IPS-20b (cell line): ENCODE results near the gene NTSR1.

Experiments
- H3K27ac ChIP-seq: one replicate; pipeline ENCODE4 v1.5.1; 2013; ENCODE audit warnings: low read length
- H3K27me3 ChIP-seq: 2 replicates; pipeline ENCODE4 v1.6.1; 2013; ENCODE audit warnings: mild to moderate bottlenecking, low read length, inconsistent platforms; ENCODE audit not compliant: insufficient read depth
- H3K36me3 ChIP-seq: 2 replicates; pipeline ENCODE4 v1.6.1; 2013; ENCODE audit warnings: low read depth, mild to moderate bottlenecking, inconsistent platforms, low read length, moderate library complexity; ENCODE audit not compliant: insufficient read depth
- H3K4me1 ChIP-seq: 2 replicates; pipeline ENCODE4 v1.6.1; 2013; ENCODE audit warnings: mild to moderate bottlenecking, control low read depth, inconsistent platforms, low read length, moderate library complexity; ENCODE audit not compliant: insufficient read depth
- H3K4me3 ChIP-seq: 2 replicates; pipeline ENCODE4 v1.5.1; 2013; ENCODE audit warnings: mild to moderate bottlenecking, low read length, inconsistent platforms
- H3K9ac ChIP-seq: 2 replicates; pipeline ENCODE4 v1.6.1; 2013; ENCODE audit warnings: low read depth, mild to moderate bottlenecking, inconsistent platforms, low read length, moderate library complexity
- H3K9me3 ChIP-seq: 2 replicates; pipeline ENCODE4 v1.6.1; 2013; ENCODE audit warnings: mild to moderate bottlenecking, low read depth, low read length, inconsistent platforms; ENCODE audit not compliant: insufficient read depth

Gene NTSR1

GRCh38 chr20:62696989-62697388, 11.6 kb upstream of the NTSR1 start:
- H3K27me3 ChIP-seq = no peaks in the 10 kb centered on the region; the same call in 1 of the 2 replicates
- H3K9ac ChIP-seq = no peak overlapping the region
- H3K9me3 ChIP-seq = no peaks in the 10 kb centered on the region
- H3K27ac ChIP-seq = no peak overlapping the region
- H3K4me3 ChIP-seq = no peak overlapping the region
- no peaks in the 10 kb centered on the region for H3K4me1 ChIP-seq
- H3K36me3 ChIP-seq = no peaks in the 10 kb centered on the region

GRCh38 chr20:62697468-62697912, 11.1 kb upstream of the NTSR1 start:
- H3K4me1 ChIP-seq = no peaks in the 10 kb centered on the region
- H3K27ac ChIP-seq = no peak overlapping the region
- no peak overlapping the region for H3K9ac ChIP-seq
- H3K9me3 ChIP-seq = no peaks in the 10 kb centered on the region
- H3K4me3 ChIP-seq = no peak overlapping the region
- no peaks in the 10 kb centered on the region for H3K36me3 ChIP-seq
- H3K27me3 ChIP-seq = no peaks in the 10 kb centered on the region; the same call in 1 of the 2 replicates

GRCh38 chr20:62698231-62698630, 10.4 kb upstream of the NTSR1 start:
- Histone ChIP-seq H3K9ac (no peak overlapping the region), H3K4me1 (no peaks in the 10 kb centered on the region), H3K27ac (no peak overlapping the region), H3K9me3 (no peaks in the 10 kb centered on the region), H3K27me3 (no peaks in the 10 kb centered on the region; the same call in 1 of the 2 replicates), H3K36me3 (no peaks in the 10 kb centered on the region), H3K4me3 (no peak overlapping the region)

- no peak overlapping the region for H3K9ac ChIP-seq
- no peaks in the 10 kb centered on the region; the same call in 1 of the 2 replicates for H3K27me3 ChIP-seq
These were observed 9.3 kb upstream of the NTSR1 start for GRCh38 chr20:62699296-62699695.

GRCh38 chr20:62699741-62700140, 8.9 kb upstream of the NTSR1 start:
- Histone ChIP-seq H3K36me3 (no peaks in the 10 kb centered on the region), H3K27ac (no peak overlapping the region), H3K4me3 (no peak overlapping the region), H3K9me3 (no peaks in the 10 kb centered on the region), H3K4me1 (no peaks in the 10 kb centered on the region), H3K27me3 (no peaks in the 10 kb centered on the region; the same call in 1 of the 2 replicates), H3K9ac (no peak overlapping the region)

More at GRCh38 chr20:62699296-62699695, 9.3 kb upstream of the NTSR1 start:
- Histone ChIP-seq H3K27ac (no peak overlapping the region), H3K4me3 (no peak overlapping the region), H3K4me1 (no peaks in the 10 kb centered on the region), H3K9me3 (no peaks in the 10 kb centered on the region), H3K36me3 (no peaks in the 10 kb centered on the region)

- H3K27me3 ChIP-seq = peaks cover 3% of the 10 kb centered on the region
- no peak overlapping the region for H3K27ac ChIP-seq
- H3K36me3 ChIP-seq = no peaks in the 10 kb centered on the region
- H3K4me1 ChIP-seq = no peaks in the 10 kb centered on the region
- no peak overlapping the region for H3K9ac ChIP-seq
- no peaks in the 10 kb centered on the region for H3K9me3 ChIP-seq
- no peak overlapping the region for H3K4me3 ChIP-seq
These were observed 8.2 kb upstream of the NTSR1 start for GRCh38 chr20:62700261-62700930.

GRCh38 chr20:62701161-62702012, 7.2 kb upstream of the NTSR1 start:
- no peak overlapping the region for H3K9ac ChIP-seq
- no peak overlapping the region for H3K27ac ChIP-seq
- H3K9me3 ChIP-seq = no peaks in the 10 kb centered on the region
- H3K4me3 ChIP-seq = no peak overlapping the region
- peaks cover 7% of the 10 kb centered on the region for H3K27me3 ChIP-seq
- no peaks in the 10 kb centered on the region for H3K36me3 ChIP-seq
- H3K4me1 ChIP-seq = no peaks in the 10 kb centered on the region

- H3K4me3 ChIP-seq = no peak overlapping the region
- no peaks in the 10 kb centered on the region for H3K9me3 ChIP-seq
- H3K4me1 ChIP-seq = no peaks in the 10 kb centered on the region
- no peak overlapping the region for H3K9ac ChIP-seq
- no peaks in the 10 kb centered on the region for H3K36me3 ChIP-seq
- H3K27me3 ChIP-seq = peaks cover 10% of the 10 kb centered on the region
- no peak overlapping the region for H3K27ac ChIP-seq
These were observed 6.7 kb upstream of the NTSR1 start for GRCh38 chr20:62702013-62702300.

- Histone ChIP-seq H3K27ac (no peak overlapping the region), H3K4me1 (no peaks in the 10 kb centered on the region), H3K9ac (no peak overlapping the region; the same call in 1 of the 2 replicates), H3K27me3 (peaks cover 22% of the 10 kb centered on the region), H3K36me3 (no peaks in the 10 kb centered on the region), H3K4me3 (no peak overlapping the region), H3K9me3 (no peaks in the 10 kb centered on the region)
These were observed 5.5 kb upstream of the NTSR1 start for GRCh38 chr20:62702895-62703852.

GRCh38 chr20:62703853-62704228, 4.8 kb upstream of the NTSR1 start:
- H3K9ac ChIP-seq = no peak overlapping the region; the same call in 1 of the 2 replicates
- H3K4me1 ChIP-seq = no peaks in the 10 kb centered on the region

GRCh38 chr20:62704341-62704948, 4.2 kb upstream of the NTSR1 start:
- Histone ChIP-seq H3K27ac (no peak overlapping the region), H3K9ac (no peak overlapping the region), H3K4me1 (no peaks in the 10 kb centered on the region), H3K36me3 (no peaks in the 10 kb centered on the region), H3K4me3 (no peak overlapping the region), H3K9me3 (no peaks in the 10 kb centered on the region), H3K27me3 (peaks cover 35% of the 10 kb centered on the region)

More at GRCh38 chr20:62703853-62704228, 4.8 kb upstream of the NTSR1 start:
- Histone ChIP-seq H3K27ac (no peak overlapping the region), H3K9me3 (no peaks in the 10 kb centered on the region), H3K27me3 (peaks cover 29% of the 10 kb centered on the region), H3K36me3 (no peaks in the 10 kb centered on the region), H3K4me3 (no peak overlapping the region)
